ENCODE results near the gene CCDC117. TPM values are rescaled to one million over a fixed set of nuclear protein-coding genes. Genes with fewer than 3 reads are reported as not detected.

The CCDC117 gene
- total RNA-seq, 1 experiment from 2014 or later, result 40.0 TPM

DNA sequence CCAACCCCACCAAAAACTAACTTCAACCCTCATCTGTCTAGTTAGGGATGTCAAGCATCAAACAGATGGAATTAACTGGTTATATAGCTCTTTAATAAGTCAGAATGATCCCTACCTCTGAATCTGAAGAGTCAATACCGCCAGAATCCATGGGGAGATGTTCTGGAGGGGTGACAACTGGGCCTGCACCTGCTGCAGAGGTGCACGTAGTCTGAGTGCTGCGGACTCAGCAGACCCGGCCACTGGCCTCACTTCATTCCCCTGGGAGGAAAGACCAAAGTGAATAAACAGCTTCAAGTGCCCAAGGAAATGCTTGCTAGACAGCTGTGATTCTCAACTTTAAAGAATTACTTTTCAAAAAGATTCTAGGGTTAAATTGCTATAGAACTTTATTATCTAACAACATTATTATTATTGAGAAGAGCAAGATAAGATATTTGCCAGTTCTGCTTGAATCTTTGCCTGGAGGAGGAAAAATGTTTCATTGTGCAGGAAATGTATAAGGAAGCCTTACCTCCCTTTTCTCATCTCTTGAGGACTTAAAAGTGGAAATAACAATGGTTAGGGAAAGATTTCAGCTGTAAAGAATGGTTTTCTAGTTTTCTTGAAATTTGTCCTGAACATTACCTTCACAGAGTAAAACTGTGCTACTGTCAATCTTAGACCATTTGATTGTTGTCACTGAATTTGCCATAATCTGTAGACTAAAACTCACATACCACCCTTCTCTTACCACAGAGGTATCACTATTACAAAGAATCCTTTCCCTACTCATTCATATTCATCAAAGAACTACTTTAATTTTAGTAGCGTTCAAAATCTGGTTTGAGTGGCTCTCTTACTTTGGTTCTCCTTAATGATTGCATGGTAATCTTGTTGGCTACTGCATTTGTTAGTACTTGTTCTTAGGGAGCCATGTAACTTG lies 23.7 kb downstream of the CCDC117 start:
- Histone ChIP-seq H4K20me1 (ENCODE audit: control insufficient read depth, insufficient read depth, insufficient read length) (no peaks in the 10 kb centered on the region), H2BK20ac (ENCODE audit: low read depth, low read length, poor library complexity, severe bottlenecking) (no peak overlapping the region), H3K14ac (ENCODE audit: insufficient read depth, low read length) (no peak overlapping the region), H3K23me2 (ENCODE audit: insufficient read length, low read depth, low read length, poor library complexity, severe bottlenecking) (peaks cover 15% of the 10 kb centered on the region), H3T11ph (ENCODE audit: low read length) (no peak overlapping the region), H2BK120ac (ENCODE audit: low read depth, low read length, poor library complexity, severe bottlenecking) (no peak overlapping the region), H3K4me2 (ENCODE audit: insufficient read depth, insufficient read length, low read length) (no peak overlapping the region), H2BK5ac (ENCODE audit: insufficient read length, low read length) (no peak overlapping the region), H3K56ac (ENCODE audit: insufficient read length, low read depth, low read length) (no peak overlapping the region), H3K27ac (ENCODE audit: insufficient read length, low read depth, low read length) (no peak overlapping the region), H3K4me1 (ENCODE audit: insufficient read depth, low read length) (no peaks in the 10 kb centered on the region), H4K91ac (ENCODE audit: insufficient read length, low read depth, low read length) (no peak overlapping the region), H4K5ac (ENCODE audit: insufficient read length, low read depth, low read length) (no peak overlapping the region), H3K18ac (ENCODE audit: insufficient read length, low read depth, low read length) (no peak overlapping the region), H3K79me2 (ENCODE audit: insufficient read depth, low read length) (peaks cover 7% of the 10 kb centered on the region; the same call in 1 of the 2 replicates), H2BK12ac (ENCODE audit: insufficient read length, low read depth, low read length) (no peak overlapping the region), H3K79me1 (ENCODE audit: insufficient read depth, low read depth, low read length, poor library complexity, severe bottlenecking) (no peaks in the 10 kb centered on the region), H3K23ac (ENCODE audit: insufficient read length, low read depth, low read length) (no peak overlapping the region), H4K8ac (replicated peaks; ENCODE audit: insufficient read length, low read depth, low read length) (no peak overlapping the region), H3K9me3 (ENCODE audit: control insufficient read depth, low read depth, low read length) (no peaks in the 10 kb centered on the region), H3K9ac (ENCODE audit: extremely low read depth, insufficient read length, low read length) (no peak overlapping the region), H3K27me3 (ENCODE audit: insufficient read depth, low read length) (no peaks in the 10 kb centered on the region), H2BK15ac (ENCODE audit: low read depth, low read length) (no peak overlapping the region), H2AK5ac (ENCODE audit: insufficient read length, low read length) (no peak overlapping the region), H2AFZ (ENCODE audit: low read length) (no peak overlapping the region), H3K4ac (ENCODE audit: low read depth, low read length) (no peak overlapping the region)
- Mint-ChIP-seq H3K36me3 (ENCODE audit: insufficient read depth in 1 of 3, low read depth in 3 of 3) (peaks cover 45 to 57% (median 56%) of the 10 kb centered on the region in 3 experiments), H3K4me3 (no peak overlapping the region), H3K27me3 (ENCODE audit: low read depth) (no peaks in the 10 kb centered on the region), H3K27ac (peak overlapping the region in 1 of 3 experiments; percentile 56; a peak in 1 of 7 replicates), H3K4me1 (peaks cover 8 to 16% of the 10 kb centered on the region in 2 experiments), H3K9me3 (no peaks in the 10 kb centered on the region; a peak in 1 of 5 replicates)
- TF ChIP-seq, protein P1, sequence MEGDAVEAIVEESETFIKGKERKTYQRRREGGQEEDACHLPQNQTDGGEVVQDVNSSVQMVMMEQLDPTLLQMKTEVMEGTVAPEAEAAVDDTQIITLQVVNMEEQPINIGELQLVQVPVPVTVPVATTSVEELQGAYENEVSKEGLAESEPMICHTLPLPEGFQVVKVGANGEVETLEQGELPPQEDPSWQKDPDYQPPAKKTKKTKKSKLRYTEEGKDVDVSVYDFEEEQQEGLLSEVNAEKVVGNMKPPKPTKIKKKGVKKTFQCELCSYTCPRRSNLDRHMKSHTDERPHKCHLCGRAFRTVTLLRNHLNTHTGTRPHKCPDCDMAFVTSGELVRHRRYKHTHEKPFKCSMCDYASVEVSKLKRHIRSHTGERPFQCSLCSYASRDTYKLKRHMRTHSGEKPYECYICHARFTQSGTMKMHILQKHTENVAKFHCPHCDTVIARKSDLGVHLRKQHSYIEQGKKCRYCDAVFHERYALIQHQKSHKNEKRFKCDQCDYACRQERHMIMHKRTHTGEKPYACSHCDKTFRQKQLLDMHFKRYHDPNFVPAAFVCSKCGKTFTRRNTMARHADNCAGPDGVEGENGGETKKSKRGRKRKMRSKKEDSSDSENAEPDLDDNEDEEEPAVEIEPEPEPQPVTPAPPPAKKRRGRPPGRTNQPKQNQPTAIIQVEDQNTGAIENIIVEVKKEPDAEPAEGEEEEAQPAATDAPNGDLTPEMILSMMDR (conservative IDR thresholded peaks at IDR 0.05), result no peak
- no peak for DNase-seq
- no CpG with 5 or more reads among the region's 5 CpGs for WGBS (ENCODE audit: extremely low coverage, insufficient read length, low lambda C conversion rate)

All from H9 (cell line).